ENCODE data around the gene DPH5. TPM values are rescaled to one million over a fixed set of nuclear protein-coding genes. Genes with fewer than 3 reads are reported as not detected.

DPH5 gene
- total RNA-seq, 2 experiments from 2014 or later = 19.4 to 45.6 TPM

DNA sequence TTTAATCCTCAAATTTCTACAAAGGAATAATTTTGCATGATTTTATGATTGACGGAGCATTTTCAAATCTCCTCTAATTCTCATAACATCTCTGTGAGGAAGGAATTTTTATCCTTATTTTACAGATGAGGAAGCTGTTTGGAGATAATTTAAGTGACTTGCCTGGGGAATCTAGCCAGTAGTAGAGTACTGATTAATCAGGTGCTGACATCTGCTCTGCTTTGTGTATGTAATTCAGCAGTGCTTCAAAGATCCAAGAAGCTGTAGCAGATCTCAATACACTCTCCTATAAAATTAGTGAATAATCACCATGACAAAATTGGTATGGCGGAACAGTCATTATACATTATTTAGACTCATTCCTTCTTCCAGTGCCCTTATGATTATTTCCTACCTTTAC lies 46.0 kb downstream of the DPH5 start:
- H3K4me1 ChIP-seq (ENCODE audit: insufficient read depth, low read length, poor library complexity, severe bottlenecking) = no peaks in the 10 kb centered on the region
- TF ChIP-seq EZH2phosphoT487 (IDR thresholded peaks at IDR 0.05; ENCODE audit: borderline replicate concordance, low read depth, low read length) = no peak
- TF ChIP-seq, protein P1, sequence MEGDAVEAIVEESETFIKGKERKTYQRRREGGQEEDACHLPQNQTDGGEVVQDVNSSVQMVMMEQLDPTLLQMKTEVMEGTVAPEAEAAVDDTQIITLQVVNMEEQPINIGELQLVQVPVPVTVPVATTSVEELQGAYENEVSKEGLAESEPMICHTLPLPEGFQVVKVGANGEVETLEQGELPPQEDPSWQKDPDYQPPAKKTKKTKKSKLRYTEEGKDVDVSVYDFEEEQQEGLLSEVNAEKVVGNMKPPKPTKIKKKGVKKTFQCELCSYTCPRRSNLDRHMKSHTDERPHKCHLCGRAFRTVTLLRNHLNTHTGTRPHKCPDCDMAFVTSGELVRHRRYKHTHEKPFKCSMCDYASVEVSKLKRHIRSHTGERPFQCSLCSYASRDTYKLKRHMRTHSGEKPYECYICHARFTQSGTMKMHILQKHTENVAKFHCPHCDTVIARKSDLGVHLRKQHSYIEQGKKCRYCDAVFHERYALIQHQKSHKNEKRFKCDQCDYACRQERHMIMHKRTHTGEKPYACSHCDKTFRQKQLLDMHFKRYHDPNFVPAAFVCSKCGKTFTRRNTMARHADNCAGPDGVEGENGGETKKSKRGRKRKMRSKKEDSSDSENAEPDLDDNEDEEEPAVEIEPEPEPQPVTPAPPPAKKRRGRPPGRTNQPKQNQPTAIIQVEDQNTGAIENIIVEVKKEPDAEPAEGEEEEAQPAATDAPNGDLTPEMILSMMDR (conservative IDR thresholded peaks at IDR 0.05; ENCODE audit: low read length) = no peak
- no TSS peak for BruUV-seq (replicated peaks)
- no peak overlapping the region for H3K4me2 ChIP-seq (ENCODE audit: low read length)
- H3K9me3 ChIP-seq (ENCODE audit: low read length) = no peaks in the 10 kb centered on the region
- POLR2A ChIA-PET = interaction anchor here (0.8 kb wide), 1 partner anchor 37 kb away, joined by 3 read pairs; no protein-coding TSS in a partner anchor
- intact Hi-C loops (cut with micrococcal nuclease; ENCODE audit: unreplicated experiment) = no loop called here
- no peaks in the 10 kb centered on the region for H3K79me2 ChIP-seq (ENCODE audit: insufficient read depth, low read depth, low read length)
- H3K4me3 ChIP-seq (ENCODE audit: low read depth, low read length, poor library complexity, severe bottlenecking) = no peak overlapping the region
- H2AFZ ChIP-seq (ENCODE audit: low read length) = no peak overlapping the region
- CTCF ChIA-PET (ENCODE audit: unreplicated experiment) = no interaction called here
- no peaks in the 10 kb centered on the region for H3K9me2 ChIP-seq (ENCODE audit: insufficient read depth, low read length)
- H3K27ac ChIP-seq (ENCODE audit: low read depth, low read length, poor library complexity, severe bottlenecking) = no peak overlapping the region
- DNase-seq (ENCODE audit: low spot score) = no peak
- no peaks in the 10 kb centered on the region for H4K20me1 ChIP-seq (ENCODE audit: insufficient read depth, low read length)
- H3K36me3 ChIP-seq (ENCODE audit: insufficient read depth, low read length) = peaks cover 59% of the 10 kb centered on the region

DNA sequence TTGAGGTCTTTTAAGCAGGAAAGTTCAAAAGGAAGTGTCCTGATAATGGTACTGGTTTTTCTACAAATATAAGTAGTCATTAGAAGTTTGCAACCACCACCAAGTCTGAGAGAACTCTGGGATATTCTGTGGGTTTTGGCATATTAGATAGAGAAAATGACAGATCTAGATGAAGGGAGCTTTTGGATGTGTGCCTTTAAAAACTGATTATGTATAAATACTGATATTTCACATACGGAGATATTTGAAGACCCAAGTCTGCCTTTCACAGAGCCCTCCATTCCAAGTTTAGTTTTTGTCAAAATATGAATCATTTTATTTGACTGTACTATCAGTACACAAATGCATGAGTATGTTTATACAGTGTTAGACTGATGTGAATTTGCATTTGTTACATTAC lies 48.6 kb downstream of the DPH5 start:
- ChIA-PET CTCF (ENCODE audit: unreplicated experiment) (no interaction called here), POLR2A (no interaction called here)
- Histone ChIP-seq H2AFZ (ENCODE audit: low read length) (no peak overlapping the region), H3K9me3 (ENCODE audit: low read length) (no peaks in the 10 kb centered on the region), H3K79me2 (ENCODE audit: insufficient read depth, low read depth, low read length) (no peaks in the 10 kb centered on the region), H3K4me1 (ENCODE audit: insufficient read depth, low read length, poor library complexity, severe bottlenecking) (no peaks in the 10 kb centered on the region), H3K9me2 (ENCODE audit: insufficient read depth, low read length) (no peaks in the 10 kb centered on the region), H3K4me2 (ENCODE audit: low read length) (no peak overlapping the region), H4K20me1 (ENCODE audit: insufficient read depth, low read length) (no peaks in the 10 kb centered on the region), H3K36me3 (ENCODE audit: insufficient read depth, low read length) (peaks cover 42% of the 10 kb centered on the region), H3K27ac (ENCODE audit: low read depth, low read length, poor library complexity, severe bottlenecking) (no peak overlapping the region), H3K4me3 (ENCODE audit: low read depth, low read length, poor library complexity, severe bottlenecking) (no peak overlapping the region)
- intact Hi-C loops (cut with micrococcal nuclease; ENCODE audit: unreplicated experiment) = no loop called here
- no TSS peak for BruUV-seq (replicated peaks)
- TF ChIP-seq, protein P1 (conservative IDR thresholded peaks at IDR 0.05; ENCODE audit: low read length) = no peak
- TF ChIP-seq EZH2phosphoT487 (IDR thresholded peaks at IDR 0.05; ENCODE audit: borderline replicate concordance, low read depth, low read length) = no peak
- DNase-seq (ENCODE audit: low spot score) = no peak

DNA sequence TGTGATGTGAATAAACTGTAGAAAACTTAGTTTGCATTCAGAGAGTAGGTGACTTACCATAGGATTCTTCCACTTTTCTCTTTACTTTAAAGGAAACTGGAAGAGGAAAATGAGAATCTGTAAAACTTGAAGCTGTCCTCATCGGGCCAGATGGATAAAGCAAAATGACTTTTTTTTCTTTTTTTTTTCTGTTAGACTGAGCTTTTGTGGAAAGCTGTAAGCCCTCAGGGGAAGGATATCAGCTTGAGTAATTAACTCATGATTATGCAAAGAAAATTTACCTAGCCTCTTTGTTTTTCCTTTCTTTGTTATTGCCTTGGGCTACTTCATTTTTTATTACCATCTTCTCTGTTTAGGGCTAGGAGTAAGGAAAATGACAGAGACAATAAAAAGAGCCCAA lies 53.4 kb downstream of the DPH5 start:
- Histone ChIP-seq H3K4me1 (ENCODE audit: insufficient read depth, low read length, poor library complexity, severe bottlenecking) (no peaks in the 10 kb centered on the region), H3K36me3 (ENCODE audit: insufficient read depth, low read length) (peaks cover 36% of the 10 kb centered on the region), H3K79me2 (ENCODE audit: insufficient read depth, low read depth, low read length) (no peaks in the 10 kb centered on the region), H3K9me3 (ENCODE audit: low read length) (no peaks in the 10 kb centered on the region), H3K4me3 (ENCODE audit: low read depth, low read length, poor library complexity, severe bottlenecking) (no peak overlapping the region), H4K20me1 (ENCODE audit: insufficient read depth, low read length) (no peaks in the 10 kb centered on the region), H2AFZ (ENCODE audit: low read length) (no peak overlapping the region), H3K4me2 (ENCODE audit: low read length) (no peak overlapping the region), H3K9me2 (ENCODE audit: insufficient read depth, low read length) (no peaks in the 10 kb centered on the region), H3K27ac (ENCODE audit: low read depth, low read length, poor library complexity, severe bottlenecking) (no peak overlapping the region)
- intact Hi-C loops (cut with micrococcal nuclease; ENCODE audit: unreplicated experiment) = no loop called here
- ChIA-PET POLR2A (interaction anchor here (0.6 kb wide), 1 partner anchor 13 kb away, joined by 4 read pairs; no protein-coding TSS in a partner anchor), CTCF (ENCODE audit: unreplicated experiment) (no interaction called here)
- BruUV-seq (replicated peaks) = no TSS peak
- no peak for DNase-seq (ENCODE audit: low spot score)
- no peak for TF ChIP-seq EZH2phosphoT487 (IDR thresholded peaks at IDR 0.05; ENCODE audit: borderline replicate concordance, low read depth, low read length)
- TF ChIP-seq, protein P1 (conservative IDR thresholded peaks at IDR 0.05; ENCODE audit: low read length) = no peak

Data from OCI-LY7 (cell line).